DOHH2 (cell line): ENCODE data around the gene ANLN.
"Not testable (repeated sequence)": the region's sequence is repeated elsewhere in the genome, so short reads cannot be mapped to it uniquely, and the experiment has no call there.

Experiments used
- H3F3A ChIP-seq: fragments of 200-600 bp; sonication (generic), shearing (Covaris generic); 2 replicates; pipeline ENCODE4 v1.6.0; 2016; ENCODE audit warnings: antibody characterized with exemption, mild to moderate bottlenecking; ENCODE audit not compliant: control insufficient read depth, insufficient read depth
- H3K27ac ChIP-seq: fragments of 200-600 bp; sonication (generic); 2 replicates; pipeline ENCODE4 v1.5.1; 2014; ENCODE audit warnings: low read depth, mild to moderate bottlenecking, low read length, moderate library complexity
- H3K27me3 ChIP-seq: fragments of 200-600 bp; sonication (generic); 2 replicates; pipeline ENCODE4 v1.6.1; 2014; ENCODE audit warnings: mild to moderate bottlenecking, low read length, mixed read lengths; ENCODE audit not compliant: control insufficient read depth
- H3K36me3 ChIP-seq: fragments of 200-600 bp; sonication (generic); 2 replicates; pipeline ENCODE4 v1.6.1; 2014; ENCODE audit warnings: mild to moderate bottlenecking, low read length, moderate library complexity, mixed read lengths; ENCODE audit not compliant: control insufficient read depth
- H3K4me1 ChIP-seq: fragments of 200-600 bp; sonication (generic); 2 replicates; pipeline ENCODE4 v1.6.1; 2014; ENCODE audit warnings: mild to moderate bottlenecking, low read length, mixed read lengths; ENCODE audit not compliant: control insufficient read depth
- H3K4me2 ChIP-seq: fragments of 200-600 bp; sonication (generic); 2 replicates; pipeline ENCODE4 v1.6.0; 2014; ENCODE audit warnings: mild to moderate bottlenecking, low read length, moderate library complexity
- H3K4me3 ChIP-seq: fragments of 200-600 bp; sonication (generic); 2 replicates; pipeline ENCODE4 v1.5.1; 2014; ENCODE audit warnings: mild to moderate bottlenecking, low read length, mixed read lengths
- H3K79me2 ChIP-seq: fragments of 200-600 bp; sonication (generic); 2 replicates; pipeline ENCODE4 v1.6.1; 2014; ENCODE audit warnings: mild to moderate bottlenecking, low read length, mixed read lengths; ENCODE audit not compliant: control insufficient read depth
- H3K9me2 ChIP-seq: fragments of 200-600 bp; sonication (generic); replicated peaks from 2 replicates; pipeline ENCODE4 v1.6.1; 2014; ENCODE audit warnings: mild to moderate bottlenecking, low read length, mixed read lengths; ENCODE audit not compliant: control insufficient read depth
- H3K9me3 ChIP-seq: fragments of 200-600 bp; sonication (generic); 2 replicates; pipeline ENCODE4 v1.6.1; 2014; ENCODE audit warnings: antibody characterized with exemption, low read length, mixed read lengths; ENCODE audit not compliant: control insufficient read depth, insufficient read depth
- H4K20me1 ChIP-seq: fragments of 200-600 bp; sonication (generic); 2 replicates; pipeline ENCODE4 v1.6.0; 2014; ENCODE audit warnings: low read depth, mild to moderate bottlenecking, antibody characterized with exemption, low read length, moderate library complexity; ENCODE audit not compliant: control insufficient read depth, insufficient read depth
- EZH2phosphoT487 ChIP-seq: fragments of 200-600 bp; sonication (generic); IDR thresholded peaks from 2 replicates; pipeline ENCODE4 v1.6.1; 2017; ENCODE audit warnings: borderline replicate concordance, mild to moderate bottlenecking, antibody characterized with exemption, low read length, moderate library complexity, mixed read lengths
- TF ChIP-seq, protein P1 (sequence below): fragments of 200-600 bp; sonication (generic); IDR thresholded peaks from one replicate; pipeline ENCODE4 v1.5.1; 2014; ENCODE audit warnings: antibody characterized with exemption, mild to moderate bottlenecking, low read depth, low read length; ENCODE audit not compliant: poor library complexity, severe bottlenecking

The ANLN gene

DNA sequence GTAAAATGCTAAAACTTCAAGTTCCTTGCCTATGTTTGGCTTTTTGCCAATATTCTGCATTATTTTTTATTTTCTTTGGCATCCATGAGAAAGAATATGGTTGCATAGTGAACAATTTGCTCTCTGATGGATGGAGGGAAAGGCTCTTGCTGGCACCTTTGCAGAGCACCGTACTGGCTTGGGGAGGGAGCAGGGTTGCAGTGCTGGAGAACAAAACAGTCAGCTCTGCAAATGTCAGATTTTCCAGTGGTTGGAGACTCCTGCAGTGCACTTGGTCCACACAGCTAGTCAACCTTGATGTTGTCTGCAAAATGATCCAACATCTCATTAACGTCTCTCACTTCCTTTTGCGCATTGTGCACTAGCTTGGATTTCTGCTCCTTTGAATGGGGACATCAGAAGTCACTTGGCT lies 100.8 kb downstream of the ANLN start:
- no peaks in the 10 kb centered on the region for H3K9me3 ChIP-seq
- H3K36me3 ChIP-seq, result no peaks in the 10 kb centered on the region
- no peaks in the 10 kb centered on the region for H3K9me2 ChIP-seq
- H3K4me3 ChIP-seq, result no peak overlapping the region
- no peak overlapping the region for H3K4me2 ChIP-seq
- no peaks in the 10 kb centered on the region for H4K20me1 ChIP-seq
- H3K27ac ChIP-seq, result no peak overlapping the region
- H3K79me2 ChIP-seq, result no peaks in the 10 kb centered on the region
- H3K27me3 ChIP-seq, result peaks cover 25% of the 10 kb centered on the region
- no peaks in the 10 kb centered on the region for H3K4me1 ChIP-seq
- no peak for TF ChIP-seq EZH2phosphoT487
- TF ChIP-seq, protein P1, sequence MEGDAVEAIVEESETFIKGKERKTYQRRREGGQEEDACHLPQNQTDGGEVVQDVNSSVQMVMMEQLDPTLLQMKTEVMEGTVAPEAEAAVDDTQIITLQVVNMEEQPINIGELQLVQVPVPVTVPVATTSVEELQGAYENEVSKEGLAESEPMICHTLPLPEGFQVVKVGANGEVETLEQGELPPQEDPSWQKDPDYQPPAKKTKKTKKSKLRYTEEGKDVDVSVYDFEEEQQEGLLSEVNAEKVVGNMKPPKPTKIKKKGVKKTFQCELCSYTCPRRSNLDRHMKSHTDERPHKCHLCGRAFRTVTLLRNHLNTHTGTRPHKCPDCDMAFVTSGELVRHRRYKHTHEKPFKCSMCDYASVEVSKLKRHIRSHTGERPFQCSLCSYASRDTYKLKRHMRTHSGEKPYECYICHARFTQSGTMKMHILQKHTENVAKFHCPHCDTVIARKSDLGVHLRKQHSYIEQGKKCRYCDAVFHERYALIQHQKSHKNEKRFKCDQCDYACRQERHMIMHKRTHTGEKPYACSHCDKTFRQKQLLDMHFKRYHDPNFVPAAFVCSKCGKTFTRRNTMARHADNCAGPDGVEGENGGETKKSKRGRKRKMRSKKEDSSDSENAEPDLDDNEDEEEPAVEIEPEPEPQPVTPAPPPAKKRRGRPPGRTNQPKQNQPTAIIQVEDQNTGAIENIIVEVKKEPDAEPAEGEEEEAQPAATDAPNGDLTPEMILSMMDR, result no peak
- H3F3A ChIP-seq, result no peaks in the 10 kb centered on the region

DNA sequence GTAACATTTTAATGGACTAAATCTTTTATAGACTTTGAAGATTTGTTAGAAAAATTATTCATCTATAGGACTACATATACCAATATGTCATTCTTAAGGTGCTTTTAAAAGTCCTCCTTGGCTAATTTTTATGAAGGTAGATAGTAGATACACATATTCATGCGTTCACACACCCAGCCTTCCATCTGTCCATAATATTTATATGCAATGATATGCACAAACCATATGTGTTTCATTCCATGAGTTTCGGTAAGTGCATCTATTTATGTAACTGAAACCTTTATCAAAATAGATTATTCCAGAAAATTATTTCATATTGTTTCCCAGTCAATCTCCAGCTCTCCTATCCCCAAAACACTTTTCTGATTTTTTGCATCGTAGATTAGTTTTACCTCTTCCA lies 101.7 kb downstream of the ANLN start:
- H3K4me3 ChIP-seq, result no peak overlapping the region
- no peaks in the 10 kb centered on the region for H3K79me2 ChIP-seq
- no peaks in the 10 kb centered on the region for H3K9me3 ChIP-seq
- peaks cover 20% of the 10 kb centered on the region for H3K27me3 ChIP-seq
- no peak overlapping the region for H3K4me2 ChIP-seq
- no peaks in the 10 kb centered on the region for H4K20me1 ChIP-seq
- H3F3A ChIP-seq, result no peaks in the 10 kb centered on the region
- no peaks in the 10 kb centered on the region for H3K9me2 ChIP-seq
- H3K36me3 ChIP-seq, result no peaks in the 10 kb centered on the region
- no peak overlapping the region for H3K27ac ChIP-seq
- H3K4me1 ChIP-seq, result no peaks in the 10 kb centered on the region
- no peak for TF ChIP-seq EZH2phosphoT487
- TF ChIP-seq, protein P1, result no peak

DNA sequence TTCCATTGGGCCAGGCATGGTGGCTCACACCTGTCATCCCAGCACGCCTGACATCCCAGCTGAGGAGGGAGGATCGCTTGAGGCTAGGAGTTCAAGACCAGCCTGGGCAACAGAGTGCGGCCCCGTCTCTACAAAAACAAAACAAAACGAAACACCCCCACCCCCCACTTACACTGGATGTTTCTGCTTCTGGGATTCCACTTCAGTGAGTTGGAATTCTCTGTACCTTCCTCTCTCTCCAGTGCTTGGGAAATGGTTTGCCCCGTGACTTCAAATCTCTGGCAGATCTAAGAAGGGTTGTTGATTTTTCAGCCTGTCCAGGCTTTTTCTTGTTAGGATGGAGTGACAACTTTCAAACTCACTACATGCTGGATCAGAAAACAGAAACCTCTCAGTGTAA lies 106.9 kb downstream of the ANLN start:
- Histone ChIP-seq H3F3A (no peaks in the 10 kb centered on the region), H3K4me3 (no peak overlapping the region), H3K9me3 (no peaks in the 10 kb centered on the region), H3K9me2 (no peaks in the 10 kb centered on the region), H3K36me3 (no peaks in the 10 kb centered on the region), H3K4me1 (no peaks in the 10 kb centered on the region), H4K20me1 (no peaks in the 10 kb centered on the region), H3K79me2 (no peaks in the 10 kb centered on the region), H3K27ac (no peak overlapping the region), H3K4me2 (no peak overlapping the region), H3K27me3 (peaks cover 18% of the 10 kb centered on the region)
- TF ChIP-seq EZH2phosphoT487, result no peak
- TF ChIP-seq, protein P1, result no peak

DNA sequence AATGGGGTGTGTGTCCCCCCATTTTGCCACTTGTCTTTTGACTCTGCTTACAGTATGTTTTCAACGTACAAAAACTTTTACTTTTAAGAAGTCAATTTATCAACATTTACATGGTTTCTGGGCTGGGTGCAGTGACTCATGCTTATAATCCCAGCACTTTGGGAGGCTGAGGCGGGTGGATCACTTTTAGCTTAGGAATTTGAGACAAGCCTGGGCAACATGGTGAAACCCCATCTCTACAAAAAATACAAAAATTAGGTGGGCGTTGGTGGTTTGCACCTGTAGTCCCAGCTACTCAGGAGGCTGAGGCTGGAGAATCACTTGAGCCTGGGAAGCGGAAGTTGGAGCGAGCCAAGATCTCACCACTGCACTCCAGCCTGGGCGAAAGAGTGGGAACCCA lies 107.5 kb downstream of the ANLN start:
- not testable (repeated sequence) for H3K4me2 ChIP-seq, H3K4me1 ChIP-seq, H3K27ac ChIP-seq, H3K79me2 ChIP-seq, H3K36me3 ChIP-seq, H4K20me1 ChIP-seq, H3K9me2 ChIP-seq, H3K9me3 ChIP-seq, H3F3A ChIP-seq, H3K4me3 ChIP-seq
- H3K27me3 ChIP-seq, result peaks cover 14% of the 10 kb centered on the region
